ENCODE measurements around the gene NAV2.

The NAV2 gene

DNA sequence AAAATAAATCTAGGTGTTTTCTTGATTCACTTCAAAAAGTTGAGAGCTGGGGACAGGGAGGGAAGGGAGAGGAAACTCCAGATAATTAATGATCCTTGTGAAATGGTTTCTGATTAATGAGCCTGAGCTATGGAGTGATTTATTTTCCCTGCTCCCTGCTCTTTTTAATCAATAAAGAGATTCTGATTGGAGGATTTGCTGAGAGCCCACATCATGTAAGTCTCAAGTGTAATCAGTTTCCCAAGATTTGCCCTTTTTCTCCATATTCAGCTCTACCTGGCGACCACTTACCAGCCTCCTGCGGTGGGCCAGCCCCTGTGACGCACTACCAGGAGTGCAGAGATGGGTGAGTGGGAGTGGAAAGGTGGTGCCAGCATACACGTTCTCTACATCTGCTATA lies 114.0 kb downstream of the NAV2 start:
- Histone ChIP-seq H3K4me3 (ENCODE audit: low read length) (no peak overlapping the region), H3K9me3 (ENCODE audit: control insufficient read depth, insufficient read depth, low read length) (no peaks in the 10 kb centered on the region), H3K27me3 (ENCODE audit: control insufficient read depth, insufficient read depth, low read length) (no peaks in the 10 kb centered on the region), H3K27ac (ENCODE audit: low read length) (no peak overlapping the region), H3K4me1 (ENCODE audit: control insufficient read depth, insufficient read depth, low read length) (peaks cover 7% of the 10 kb centered on the region; the same call in 1 of the 2 replicates), H3K36me3 (ENCODE audit: control insufficient read depth, insufficient read depth, low read length) (no peaks in the 10 kb centered on the region)
- DNase-seq (ENCODE audit: low read depth, low spot score) = no peak
- WGBS (ENCODE audit: insufficient coverage, insufficient read length) = no CpG with 5 or more reads among the region's 4 CpGs

DNA sequence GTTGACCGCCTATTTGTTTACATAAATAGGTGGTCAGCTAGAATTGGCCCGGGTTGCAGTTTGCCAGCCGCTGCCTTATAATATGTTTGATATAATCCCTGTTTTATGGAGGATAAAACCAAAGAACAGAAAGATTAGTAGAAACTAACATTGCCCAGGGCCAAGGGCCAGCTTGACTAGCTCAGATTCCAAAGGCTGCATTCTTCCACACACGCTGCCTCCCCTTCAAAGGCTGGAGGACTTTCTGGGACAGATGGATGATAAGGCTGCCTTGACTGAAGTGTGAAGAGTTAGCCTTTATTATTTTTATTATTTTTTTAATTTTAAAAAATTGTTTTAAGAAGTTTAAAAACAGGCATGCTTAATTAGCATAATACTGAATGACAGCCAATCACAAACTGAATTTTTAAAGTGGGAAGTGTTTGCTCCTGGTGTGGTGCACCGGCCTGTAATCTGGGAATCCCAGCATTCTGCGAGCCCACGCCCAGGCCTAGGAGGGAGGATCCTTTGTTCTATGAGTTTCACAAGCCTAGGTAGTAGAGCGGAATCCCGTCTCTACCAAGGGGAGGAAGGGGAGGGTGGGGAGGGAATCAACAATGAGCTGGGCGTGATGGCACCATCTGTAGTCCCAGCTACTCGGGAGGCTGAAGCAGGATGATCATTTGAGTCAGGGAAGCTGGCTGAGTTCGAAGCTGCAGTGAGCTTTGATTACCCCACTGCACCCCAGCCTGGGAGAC lies 114.9 kb downstream of the NAV2 start:
- Histone ChIP-seq H3K36me3 (ENCODE audit: control insufficient read depth, insufficient read depth, low read length) (no peaks in the 10 kb centered on the region), H3K27me3 (ENCODE audit: control insufficient read depth, insufficient read depth, low read length) (no peaks in the 10 kb centered on the region), H3K9me3 (ENCODE audit: control insufficient read depth, insufficient read depth, low read length) (no peaks in the 10 kb centered on the region), H3K27ac (ENCODE audit: low read length) (no peak overlapping the region), H3K4me1 (ENCODE audit: control insufficient read depth, insufficient read depth, low read length) (peaks cover 7% of the 10 kb centered on the region; the same call in 1 of the 2 replicates), H3K4me3 (ENCODE audit: low read length) (no peak overlapping the region)
- no CpG with 5 or more reads among the region's 12 CpGs for WGBS (ENCODE audit: insufficient coverage, insufficient read length)
- no peak for DNase-seq (ENCODE audit: low read depth, low spot score)

DNA sequence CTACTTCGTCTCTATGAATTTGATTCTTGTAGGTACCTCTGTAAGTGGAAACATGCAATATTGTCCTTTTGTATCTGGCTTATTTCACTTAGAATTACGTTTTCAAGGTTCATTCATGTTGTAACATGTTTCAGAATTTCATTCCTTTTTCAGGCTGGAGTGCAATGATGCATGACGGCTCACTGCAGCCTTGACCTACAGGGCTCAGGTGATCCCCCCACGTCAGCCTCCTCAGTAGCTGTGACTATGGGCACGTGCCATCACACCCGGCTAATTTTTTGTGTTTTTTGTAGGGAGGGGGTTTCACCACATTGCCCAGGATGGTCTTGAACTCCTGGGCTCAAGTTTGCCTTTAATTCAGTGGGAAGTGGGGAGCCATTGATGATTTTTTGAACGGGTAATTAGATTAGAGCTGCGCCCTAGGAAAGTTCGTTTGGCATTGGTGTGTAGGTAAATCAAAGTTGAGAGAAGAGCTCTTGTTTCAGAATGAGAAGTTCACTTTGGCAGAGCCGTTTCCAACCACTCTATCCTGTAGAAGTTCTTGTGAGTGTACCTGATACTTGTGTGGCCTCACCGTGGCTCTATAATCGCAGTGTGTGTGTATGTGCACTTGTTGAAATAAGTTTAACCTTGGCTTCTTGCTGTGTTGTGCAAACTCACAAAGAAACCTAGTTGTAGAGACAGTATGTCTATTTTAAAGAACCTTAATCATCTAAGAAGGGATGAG lies 115.9 kb downstream of the NAV2 start:
- H3K36me3 ChIP-seq (ENCODE audit: control insufficient read depth, insufficient read depth, low read length) = peaks cover 4% of the 10 kb centered on the region; the same call in 1 of the 2 replicates

DNA sequence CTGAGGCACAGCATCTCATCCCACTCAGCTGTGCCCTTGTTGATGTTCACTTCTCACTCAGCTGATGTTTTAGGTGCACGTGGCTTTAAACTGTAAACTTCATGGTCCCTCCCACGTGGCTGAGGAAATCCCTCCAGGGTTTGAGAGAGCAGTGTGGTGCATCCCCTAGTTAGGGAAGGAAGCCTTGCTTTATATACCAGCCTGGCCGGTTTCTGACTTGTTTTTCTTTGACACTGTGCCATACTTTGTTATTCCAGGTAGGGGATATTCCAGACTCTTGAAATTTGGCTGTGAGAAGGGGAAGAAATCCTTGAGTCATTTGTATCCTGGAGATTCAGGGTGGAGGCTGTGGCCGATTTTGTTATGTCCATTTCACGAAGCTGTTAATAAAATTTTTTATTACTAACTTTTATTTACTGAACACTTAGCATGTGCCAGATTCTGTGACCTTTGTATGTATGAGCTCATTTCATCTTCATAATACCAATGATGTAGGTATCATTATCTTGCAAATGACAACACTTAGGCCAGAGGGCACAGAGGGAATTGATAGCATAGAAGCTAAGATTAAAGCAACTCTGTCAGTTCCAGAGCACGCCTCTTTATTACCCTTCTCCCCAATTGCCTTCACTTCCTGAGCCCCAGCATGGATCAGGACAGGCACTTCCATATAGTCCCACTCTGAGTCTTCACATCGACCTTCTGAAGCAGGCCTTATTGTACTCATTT lies 116.6 kb downstream of the NAV2 start:
- no peaks in the 10 kb centered on the region for H3K9me3 ChIP-seq (ENCODE audit: control insufficient read depth, insufficient read depth, low read length)
- peaks cover 7% of the 10 kb centered on the region; the same call in 1 of the 2 replicates for H3K4me1 ChIP-seq (ENCODE audit: control insufficient read depth, insufficient read depth, low read length)
- no peak overlapping the region for H3K27ac ChIP-seq (ENCODE audit: low read length)
- H3K4me3 ChIP-seq (ENCODE audit: low read length) = no peak overlapping the region
- no peaks in the 10 kb centered on the region for H3K27me3 ChIP-seq (ENCODE audit: control insufficient read depth, insufficient read depth, low read length)
- DNase-seq (ENCODE audit: low read depth, low spot score) = no peak
- H3K36me3 ChIP-seq (ENCODE audit: control insufficient read depth, insufficient read depth, low read length) = peaks cover 4% of the 10 kb centered on the region; the same call in 1 of the 2 replicates
- WGBS (ENCODE audit: insufficient coverage, insufficient read length) = no CpG with 5 or more reads among the region's 7 CpGs

More for the DNA sequence above, 115.9 kb downstream of the NAV2 start:
- Histone ChIP-seq H3K9me3 (ENCODE audit: control insufficient read depth, insufficient read depth, low read length) (no peaks in the 10 kb centered on the region), H3K27ac (ENCODE audit: low read length) (no peak overlapping the region), H3K4me3 (ENCODE audit: low read length) (no peak overlapping the region), H3K27me3 (ENCODE audit: control insufficient read depth, insufficient read depth, low read length) (no peaks in the 10 kb centered on the region), H3K4me1 (ENCODE audit: control insufficient read depth, insufficient read depth, low read length) (peaks cover 7% of the 10 kb centered on the region; the same call in 1 of the 2 replicates)
- no CpG with 5 or more reads among the region's 12 CpGs for WGBS (ENCODE audit: insufficient coverage, insufficient read length)
- DNase-seq (ENCODE audit: low read depth, low spot score) = no peak

DNA sequence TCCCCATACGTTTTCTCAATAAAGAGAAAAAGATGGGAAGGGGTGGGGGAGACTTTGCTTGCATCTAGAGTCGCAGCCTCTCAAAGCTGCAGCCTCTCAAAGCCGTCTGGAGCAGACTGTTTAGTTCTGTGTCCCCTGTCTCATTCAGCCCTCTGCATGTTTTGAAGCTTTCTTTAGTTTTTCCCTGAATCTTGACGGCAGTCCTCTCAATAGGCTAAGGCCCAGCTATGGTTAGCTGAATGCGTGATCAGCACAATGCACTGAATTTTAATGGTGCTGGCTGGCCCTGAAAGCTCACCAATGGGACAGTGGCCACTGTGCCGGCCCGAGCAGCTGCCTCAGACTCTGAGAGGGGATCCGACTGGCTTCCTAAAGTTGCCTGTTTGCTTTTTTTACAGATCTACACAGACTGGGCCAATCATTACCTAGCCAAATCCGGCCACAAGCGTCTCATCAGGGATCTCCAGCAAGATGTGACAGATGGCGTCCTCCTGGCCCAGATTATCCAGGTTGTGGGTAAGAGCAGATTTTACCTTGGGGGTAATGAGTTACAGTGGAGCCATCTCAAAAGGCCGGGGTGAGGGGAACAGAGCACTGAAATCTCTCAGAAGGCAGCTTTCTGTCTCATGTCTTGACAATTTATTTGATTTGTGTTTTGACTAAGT lies 119.6 kb downstream of the NAV2 start:
- DNase-seq (ENCODE audit: low read depth, low spot score) = no peak
- WGBS (ENCODE audit: insufficient coverage, insufficient read length) = no CpG with 5 or more reads among the region's 12 CpGs
- H3K9me3 ChIP-seq (ENCODE audit: control insufficient read depth, insufficient read depth, low read length) = no peaks in the 10 kb centered on the region
- H3K4me1 ChIP-seq (ENCODE audit: control insufficient read depth, insufficient read depth, low read length) = peaks cover 7% of the 10 kb centered on the region; the same call in 1 of the 2 replicates
- no peaks in the 10 kb centered on the region for H3K27me3 ChIP-seq (ENCODE audit: control insufficient read depth, insufficient read depth, low read length)
- H3K4me3 ChIP-seq (ENCODE audit: low read length) = no peak overlapping the region
- H3K27ac ChIP-seq (ENCODE audit: low read length) = no peak overlapping the region
- H3K36me3 ChIP-seq (ENCODE audit: control insufficient read depth, insufficient read depth, low read length) = peaks cover 4% of the 10 kb centered on the region; the same call in 1 of the 2 replicates

DNA sequence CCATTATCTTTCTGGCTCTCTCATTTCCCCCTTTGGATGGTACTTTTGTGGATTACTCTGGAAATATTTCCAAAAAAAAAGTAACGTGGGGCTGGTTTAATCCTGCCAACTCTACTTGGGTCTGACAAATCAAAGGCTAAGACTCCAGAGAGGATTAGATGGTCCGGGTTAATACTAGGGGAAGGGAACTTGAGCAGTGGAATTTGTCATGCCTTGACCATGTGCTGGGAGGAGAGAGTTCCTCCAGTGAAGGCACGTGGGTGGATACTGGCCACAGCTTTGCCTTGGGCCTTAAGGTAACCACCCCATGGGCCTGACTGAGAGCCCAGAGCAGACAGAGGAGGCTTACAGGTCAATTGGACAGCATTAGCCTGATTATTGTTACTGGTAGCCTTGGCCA lies 120.3 kb downstream of the NAV2 start:
- DNase-seq (ENCODE audit: low read depth, low spot score) = no peak
- Histone ChIP-seq H3K9me3 (ENCODE audit: control insufficient read depth, insufficient read depth, low read length) (no peaks in the 10 kb centered on the region), H3K27me3 (ENCODE audit: control insufficient read depth, insufficient read depth, low read length) (no peaks in the 10 kb centered on the region), H3K36me3 (ENCODE audit: control insufficient read depth, insufficient read depth, low read length) (peaks cover 4% of the 10 kb centered on the region; the same call in 1 of the 2 replicates), H3K4me1 (ENCODE audit: control insufficient read depth, insufficient read depth, low read length) (peaks cover 5% of the 10 kb centered on the region; the same call in 1 of the 2 replicates), H3K27ac (ENCODE audit: low read length) (no peak overlapping the region), H3K4me3 (ENCODE audit: low read length) (no peak overlapping the region; the same call in 1 of the 2 replicates)
- WGBS (ENCODE audit: insufficient coverage, insufficient read length) = no CpG with 5 or more reads among the region's 3 CpGs

DNA sequence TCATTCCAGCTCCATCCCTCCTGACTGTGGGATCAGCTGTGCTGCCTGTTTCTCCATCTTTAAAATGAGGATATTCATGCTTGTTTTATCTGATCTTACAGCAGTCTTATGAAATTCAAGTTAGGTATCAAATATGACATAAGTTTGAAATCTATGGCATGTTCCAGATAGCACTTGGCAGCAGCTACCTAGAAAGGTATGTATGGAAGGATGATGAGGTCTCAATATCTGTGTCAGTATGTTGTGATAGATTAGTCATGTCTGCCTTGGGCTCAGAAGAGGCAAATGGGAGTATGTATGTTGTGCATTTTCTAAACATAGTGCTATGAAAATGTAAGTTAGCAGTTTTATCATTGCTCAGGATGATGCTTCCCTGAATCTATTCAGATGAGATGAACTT lies 122.1 kb downstream of the NAV2 start:
- Histone ChIP-seq H3K27me3 (ENCODE audit: control insufficient read depth, insufficient read depth, low read length) (0 out of 2 replicates have a peak, but pooled peaks cover 1% of the 10 kb centered on the region), H3K27ac (ENCODE audit: low read length) (no peak overlapping the region), H3K36me3 (ENCODE audit: control insufficient read depth, insufficient read depth, low read length) (peaks cover 4% of the 10 kb centered on the region; the same call in 1 of the 2 replicates), H3K4me1 (ENCODE audit: control insufficient read depth, insufficient read depth, low read length) (peaks cover 3% of the 10 kb centered on the region; the same call in 1 of the 2 replicates), H3K9me3 (ENCODE audit: control insufficient read depth, insufficient read depth, low read length) (no peaks in the 10 kb centered on the region), H3K4me3 (ENCODE audit: low read length) (no peak overlapping the region)
- no peak for DNase-seq (ENCODE audit: low read depth, low spot score)

DNA sequence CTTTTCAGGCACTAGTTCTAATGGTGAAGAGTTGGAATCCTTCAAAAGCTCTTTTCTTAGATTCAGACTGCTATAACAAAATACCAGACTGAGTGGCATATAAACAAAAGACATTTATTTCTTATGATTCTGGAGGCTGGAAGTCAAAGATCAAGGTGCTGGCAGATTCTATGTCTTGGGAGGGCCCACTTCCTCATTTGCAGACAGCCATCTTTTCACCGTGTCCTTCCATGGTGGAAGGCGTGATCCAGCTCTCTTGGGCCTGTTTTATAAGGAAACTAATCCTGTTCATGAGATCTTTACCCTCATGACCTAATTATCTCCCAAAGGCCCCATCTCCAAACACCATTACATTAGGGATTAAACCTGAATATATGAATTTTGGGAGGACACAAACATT lies 124.0 kb downstream of the NAV2 start:
- no peak overlapping the region for H3K27ac ChIP-seq (ENCODE audit: low read length)
- H3K4me1 ChIP-seq (ENCODE audit: control insufficient read depth, insufficient read depth, low read length) = no peaks in the 10 kb centered on the region
- no peak overlapping the region for H3K4me3 ChIP-seq (ENCODE audit: low read length)
- no CpG with 5 or more reads among the region's 2 CpGs for WGBS (ENCODE audit: insufficient coverage, insufficient read length)
- peaks cover 4% of the 10 kb centered on the region; the same call in 1 of the 2 replicates for H3K36me3 ChIP-seq (ENCODE audit: control insufficient read depth, insufficient read depth, low read length)
- 0 out of 2 replicates have a peak, but pooled peaks cover 1% of the 10 kb centered on the region for H3K27me3 ChIP-seq (ENCODE audit: control insufficient read depth, insufficient read depth, low read length)
- no peak for DNase-seq (ENCODE audit: low read depth, low spot score)
- H3K9me3 ChIP-seq (ENCODE audit: control insufficient read depth, insufficient read depth, low read length) = no peaks in the 10 kb centered on the region

DNA sequence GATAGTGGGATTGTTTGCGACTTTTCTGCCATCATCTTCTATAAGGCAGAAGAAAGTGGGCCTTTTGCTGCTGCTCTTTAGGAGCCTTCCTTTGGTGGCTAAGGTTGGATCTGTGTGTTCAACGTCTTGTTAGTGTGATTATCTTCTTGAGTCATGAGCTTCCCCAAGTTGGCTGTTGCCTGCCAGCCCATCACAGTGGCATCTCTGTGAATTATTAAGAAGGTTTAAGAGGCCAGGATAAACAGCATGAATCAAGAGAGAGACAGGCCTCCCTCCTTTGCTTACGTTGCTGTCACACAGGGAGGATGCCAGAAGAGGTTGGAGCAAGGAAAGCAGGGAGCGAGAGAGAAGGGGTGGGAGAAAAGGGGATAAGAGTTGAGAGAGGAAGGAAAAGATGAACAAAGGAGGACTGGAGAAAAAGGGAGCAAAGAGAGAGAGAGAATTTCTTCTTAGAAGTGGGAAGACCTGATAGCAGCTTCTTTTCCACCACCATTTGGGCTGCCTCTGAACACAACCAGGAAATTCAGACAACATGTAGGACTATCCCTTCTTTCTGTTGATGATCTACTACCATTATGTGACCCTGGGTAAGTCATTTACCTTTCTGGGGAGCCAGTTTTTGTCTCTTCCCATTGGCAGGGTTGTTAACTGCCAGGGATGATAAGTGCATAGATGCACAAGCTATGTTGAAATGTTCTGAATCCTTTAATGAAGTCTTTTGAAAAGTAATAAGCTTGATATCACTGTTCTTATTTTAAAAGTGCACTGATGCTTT lies 126.5 kb downstream of the NAV2 start:
- H3K4me3 ChIP-seq (ENCODE audit: low read length) = no peak overlapping the region
- H3K27ac ChIP-seq (ENCODE audit: low read length) = no peak overlapping the region
- no peak for DNase-seq (ENCODE audit: low read depth, low spot score)
- H3K36me3 ChIP-seq (ENCODE audit: control insufficient read depth, insufficient read depth, low read length) = peaks cover 3% of the 10 kb centered on the region; the same call in 1 of the 2 replicates
- WGBS (ENCODE audit: insufficient coverage, insufficient read length) = 100% methylated on average over 1 of the region's 4 CpGs
- H3K4me1 ChIP-seq (ENCODE audit: control insufficient read depth, insufficient read depth, low read length) = no peaks in the 10 kb centered on the region
- H3K27me3 ChIP-seq (ENCODE audit: control insufficient read depth, insufficient read depth, low read length) = 0 out of 2 replicates have a peak, but pooled peaks cover 1% of the 10 kb centered on the region
- no peaks in the 10 kb centered on the region for H3K9me3 ChIP-seq (ENCODE audit: control insufficient read depth, insufficient read depth, low read length)
